HG03175 (cell line): ENCODE data around the gene ARGLU1.

ENCODE experiments used
- ATAC-seq: cut with Tn5 transposase; IDR thresholded peaks from one replicate; pipeline ENCODE4 v1.9.1; 2021; ENCODE audit warnings: mild to moderate bottlenecking, moderate library complexity; ENCODE audit not compliant: unreplicated experiment

Gene ARGLU1

DNA sequence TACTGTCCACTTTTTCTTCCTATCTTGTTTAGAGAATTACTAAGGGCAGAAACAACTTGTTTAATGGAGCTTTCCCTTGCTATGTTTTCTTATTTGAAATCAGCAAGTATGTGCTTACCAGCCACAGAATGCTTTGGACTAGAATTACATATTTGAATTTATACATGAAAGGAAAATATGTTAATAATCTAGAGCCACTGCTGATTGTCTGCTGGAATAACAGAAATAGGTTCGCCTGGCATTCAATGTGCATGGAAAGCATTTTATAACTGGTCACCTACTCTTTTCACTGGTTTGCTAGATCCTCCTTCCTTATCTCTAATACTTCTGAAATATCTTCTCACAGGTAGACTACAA is 40.5 kb downstream of the ARGLU1 start:
- no peak for ATAC-seq

DNA sequence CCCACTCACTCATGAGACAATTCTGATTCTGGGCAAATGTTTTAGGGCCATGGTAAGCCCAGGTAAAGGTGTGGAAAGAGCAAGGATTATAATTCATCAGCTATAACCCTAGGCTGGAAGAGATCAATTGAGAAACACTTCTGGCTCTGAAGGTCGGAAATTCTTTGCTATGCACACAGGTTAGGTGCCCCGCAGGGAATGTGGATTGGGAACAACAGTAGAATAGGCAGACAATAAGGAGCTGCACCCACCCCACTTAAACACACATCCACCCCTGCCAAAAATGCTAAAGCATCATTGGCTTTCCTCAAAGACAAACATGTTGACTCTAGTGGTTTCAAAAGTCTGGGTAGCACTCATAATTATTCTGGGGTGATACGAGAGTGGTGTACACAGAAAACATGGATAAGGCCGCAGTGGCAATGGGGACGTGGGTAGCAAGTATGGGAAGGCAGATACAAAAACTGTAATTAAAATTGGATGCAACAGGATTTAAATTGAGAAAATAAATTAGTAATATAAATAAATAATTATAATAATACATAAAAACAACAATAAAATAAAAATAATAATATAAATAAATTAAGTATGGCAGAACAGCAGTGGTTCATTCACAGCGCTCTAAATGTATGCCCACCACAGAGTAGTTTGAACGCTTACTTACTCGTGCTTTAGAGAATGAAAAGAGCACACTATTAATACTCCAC is 41.0 kb downstream of the ARGLU1 start:
- ATAC-seq: no peak

DNA sequence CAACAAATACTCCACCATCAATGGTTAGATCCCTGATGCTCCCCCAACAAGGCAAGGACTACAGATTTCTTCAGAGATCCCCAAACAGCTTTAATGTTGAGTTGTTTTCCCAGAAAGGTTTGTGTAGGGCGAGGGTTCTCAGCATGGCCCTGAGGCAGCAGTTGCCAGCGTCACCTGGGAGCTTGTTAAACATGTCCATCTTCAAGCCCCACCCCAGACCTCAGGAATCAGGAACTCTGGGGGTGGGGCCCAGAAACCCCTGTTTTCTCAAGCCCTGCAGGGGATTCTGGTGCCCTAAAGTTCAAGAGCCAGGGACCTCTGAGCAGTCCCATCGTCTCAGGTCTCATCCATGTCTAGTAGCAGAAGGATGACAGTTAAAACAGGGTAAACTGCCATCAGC is 42.1 kb downstream of the ARGLU1 start:
- ATAC-seq: no peak

DNA sequence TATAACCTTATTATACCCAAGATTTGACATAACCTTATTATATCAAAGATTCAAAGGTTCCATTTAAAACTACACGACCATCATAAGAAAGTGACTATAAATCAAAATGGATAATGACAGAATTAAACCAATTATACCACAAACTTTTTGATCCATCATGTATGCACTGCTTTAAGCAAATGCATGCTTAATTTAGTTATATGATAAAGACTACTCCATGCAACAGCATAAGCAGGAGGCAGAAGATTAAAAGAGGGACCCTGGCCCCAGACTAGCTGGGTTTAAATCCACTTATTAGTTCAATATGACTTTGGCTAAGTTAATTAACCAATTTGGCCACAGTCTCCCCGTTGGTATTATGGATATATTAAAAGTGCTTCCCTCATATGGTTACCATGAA is 43.8 kb downstream of the ARGLU1 start:
- ATAC-seq: no peak

DNA sequence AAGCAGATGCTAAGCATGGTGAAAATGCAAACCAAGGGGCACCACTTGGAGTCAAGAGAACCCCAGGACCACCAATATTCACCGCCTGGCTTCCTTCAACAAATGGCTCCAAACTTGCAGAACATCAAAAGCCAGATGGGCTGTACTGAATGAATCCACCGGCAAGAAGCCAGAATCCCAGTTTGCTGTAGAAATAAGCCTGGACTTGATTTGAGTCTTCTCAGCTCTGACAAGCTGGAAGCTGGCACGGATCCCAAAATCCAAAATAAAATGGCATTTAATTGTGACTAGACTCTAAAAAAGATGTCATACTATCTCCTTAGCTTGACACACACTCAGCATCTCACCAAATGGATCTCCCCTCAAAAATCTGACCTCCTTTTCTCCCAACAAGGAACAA is 44.4 kb downstream of the ARGLU1 start:
- no peak for ATAC-seq

DNA sequence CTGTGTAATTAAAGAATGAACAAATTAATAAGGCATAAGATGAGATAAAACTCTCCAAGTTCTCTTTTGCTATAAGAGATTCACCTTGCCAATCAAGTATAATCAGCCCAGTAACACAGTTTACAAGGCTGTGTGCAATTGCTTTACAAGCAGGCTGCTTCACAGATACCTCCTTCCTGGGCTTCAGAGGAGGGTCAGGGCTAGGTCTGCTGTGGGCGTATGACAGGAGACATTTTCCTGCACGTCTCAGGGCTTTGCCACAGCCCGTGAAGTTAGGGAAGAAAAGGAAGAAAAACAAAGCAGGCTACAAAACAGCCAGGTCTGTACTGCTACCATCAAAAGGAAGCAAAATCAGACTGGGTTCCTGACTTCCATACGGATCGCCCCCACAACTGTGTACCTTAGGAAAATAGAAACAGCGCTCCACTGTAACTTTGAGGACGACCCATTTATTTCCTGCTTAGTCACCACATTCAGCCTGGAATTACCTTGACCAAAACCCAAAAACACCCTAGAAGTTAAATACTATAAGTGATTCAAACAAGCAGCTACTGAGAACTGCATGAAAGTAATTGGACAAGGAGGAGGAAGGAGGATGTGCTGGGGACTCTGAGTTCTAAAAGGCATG is 44.9 kb downstream of the ARGLU1 start:
- no peak for ATAC-seq

DNA sequence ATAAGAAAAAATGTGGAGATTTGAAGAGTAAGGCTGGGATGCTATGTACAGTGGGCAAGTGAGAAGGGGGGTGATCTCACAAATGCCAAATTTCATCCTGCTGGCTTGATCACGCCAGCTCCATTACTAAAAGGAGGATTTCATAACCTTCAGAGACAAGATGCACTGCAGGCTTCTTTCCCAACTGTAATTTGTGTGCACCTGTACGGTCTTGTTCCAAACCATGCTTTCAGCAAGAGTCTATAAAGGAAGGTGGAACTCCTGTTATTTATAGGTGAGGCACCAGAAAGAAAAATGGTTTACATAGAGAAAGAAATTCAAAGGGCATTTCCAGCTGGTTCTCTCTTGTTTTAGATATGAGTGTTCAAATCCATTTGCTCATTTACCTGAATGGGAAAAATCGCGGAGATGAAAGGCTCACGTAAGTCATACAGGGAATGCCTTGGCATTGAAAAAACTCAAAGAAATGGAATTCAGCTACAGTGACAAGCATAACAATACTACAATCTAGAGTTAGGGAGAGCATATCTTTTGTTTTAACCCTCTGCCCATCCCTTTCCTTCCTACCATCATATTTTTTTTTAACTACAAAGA is 45.7 kb downstream of the ARGLU1 start:
- ATAC-seq: no peak

DNA sequence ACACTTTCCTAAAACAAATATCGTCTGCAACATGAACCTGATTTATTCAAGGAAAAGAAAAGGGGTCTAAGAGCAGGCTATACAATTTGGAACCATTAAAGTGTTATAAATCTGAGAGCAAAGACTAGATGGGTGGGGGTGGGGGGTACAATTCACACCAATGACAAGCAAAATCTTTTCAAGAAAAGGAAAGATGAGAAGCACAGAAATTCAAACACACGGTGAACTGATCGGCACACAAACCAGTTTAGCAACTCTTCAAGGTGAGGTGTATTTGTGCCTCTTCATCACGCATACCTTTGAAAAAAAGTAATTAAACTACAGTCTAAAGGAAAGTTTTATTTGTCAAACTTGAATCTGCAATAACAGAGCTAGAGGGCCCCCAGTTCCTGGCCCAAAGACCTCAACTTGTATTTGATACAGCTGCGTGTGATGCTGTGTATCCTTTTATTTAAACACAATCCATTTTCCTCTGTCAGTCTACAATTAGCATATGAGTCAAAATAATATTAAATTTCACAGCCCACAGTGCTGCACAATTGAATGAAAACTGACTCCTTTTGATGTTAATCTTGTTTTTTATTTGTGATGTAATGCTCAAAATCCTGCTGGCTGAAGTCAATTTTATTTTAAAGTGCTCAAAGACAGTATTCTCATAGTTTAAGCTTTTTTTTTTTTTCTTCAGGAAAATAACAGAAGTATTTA is 46.7 kb downstream of the ARGLU1 start:
- no peak for ATAC-seq

DNA sequence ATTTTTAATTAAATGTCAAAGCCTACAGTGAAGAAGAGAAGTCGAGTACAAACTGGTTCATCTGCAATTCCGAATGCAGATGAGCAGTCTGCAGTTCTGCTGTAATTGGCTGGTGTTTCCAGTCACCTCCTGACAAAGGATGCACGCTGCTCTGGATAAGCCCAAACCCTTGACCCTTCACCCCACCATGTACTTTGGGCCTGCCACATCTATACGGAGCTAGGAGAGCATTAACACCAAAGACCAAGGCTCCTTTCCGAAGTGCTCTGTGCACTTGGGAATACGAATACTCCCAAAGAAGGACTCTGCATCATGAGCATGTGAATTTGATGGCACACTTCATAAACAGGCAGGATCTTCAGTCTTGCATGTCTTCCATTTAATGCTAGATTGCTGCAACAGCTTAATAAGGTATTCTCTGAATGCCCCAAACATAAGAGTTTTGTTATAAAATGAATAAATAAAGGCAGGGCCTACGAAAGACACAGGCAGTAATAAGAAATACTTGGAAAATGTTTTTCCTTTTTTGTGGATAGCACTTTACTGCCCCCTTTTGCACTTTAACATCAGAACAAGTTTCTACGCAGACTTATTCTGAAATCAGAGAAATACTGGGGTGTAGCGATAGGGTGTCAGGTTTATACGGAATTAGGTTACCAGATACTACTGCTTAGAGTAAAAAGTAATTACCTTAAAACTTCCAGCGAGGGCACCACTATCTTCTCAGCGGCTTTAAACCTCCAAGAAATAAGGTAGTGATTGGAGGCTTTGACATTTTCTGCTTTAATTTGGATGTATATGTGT is 47.5 kb downstream of the ARGLU1 start:
- ATAC-seq: no peak

DNA sequence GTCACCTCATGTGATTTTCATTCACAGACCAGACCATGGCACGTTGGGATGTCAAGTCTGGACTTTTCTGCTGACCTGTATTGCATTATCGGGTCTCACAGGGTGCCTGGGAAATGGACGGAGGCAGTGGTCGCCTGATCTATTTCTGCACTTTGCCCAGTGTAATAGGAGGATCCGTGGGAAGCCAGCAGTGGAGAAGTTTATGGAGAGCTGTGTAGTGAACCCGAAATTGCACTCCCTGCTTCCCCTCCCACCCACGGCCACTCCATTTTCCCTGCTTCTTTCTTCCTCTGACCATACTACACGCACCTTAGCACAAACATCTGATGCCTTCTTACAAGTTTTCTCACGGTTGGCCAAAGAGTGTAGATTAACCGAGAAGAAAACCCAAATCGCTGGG is 49.4 kb downstream of the ARGLU1 start:
- no peak for ATAC-seq

DNA sequence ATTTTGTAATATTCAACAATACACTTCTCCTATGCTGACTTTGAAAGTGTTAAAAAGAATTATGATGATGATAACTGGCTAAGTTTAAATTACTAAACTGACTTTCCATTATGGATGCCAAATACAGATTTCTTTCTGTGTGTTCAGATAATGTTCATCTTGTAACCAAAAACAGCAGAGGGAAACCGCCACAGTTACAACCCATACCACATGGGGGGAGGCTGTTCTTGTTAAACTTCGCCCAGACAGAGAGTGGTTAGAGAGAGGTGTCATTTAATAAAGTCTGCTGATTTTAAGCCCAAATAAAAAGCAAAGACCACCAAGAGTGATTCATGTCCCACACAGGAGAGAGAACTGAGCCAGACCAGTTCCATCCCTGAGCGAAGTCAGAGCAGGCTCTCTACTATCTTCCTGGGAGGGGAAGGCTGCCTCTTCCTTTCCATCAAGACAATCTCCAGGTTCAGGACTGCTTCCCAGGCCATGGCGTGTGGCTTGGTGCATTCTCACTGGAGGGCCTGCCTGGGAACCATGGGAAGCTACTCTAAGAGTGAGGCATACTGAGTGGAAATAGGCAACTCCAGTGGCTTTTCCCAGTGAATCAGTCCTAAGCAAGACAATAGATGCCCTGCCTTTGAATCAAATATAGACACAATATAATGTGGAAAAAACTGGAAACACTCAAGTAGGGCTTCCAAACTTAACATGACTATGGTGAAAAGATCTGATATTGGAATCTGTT is 50.7 kb downstream of the ARGLU1 start:
- no peak for ATAC-seq

DNA sequence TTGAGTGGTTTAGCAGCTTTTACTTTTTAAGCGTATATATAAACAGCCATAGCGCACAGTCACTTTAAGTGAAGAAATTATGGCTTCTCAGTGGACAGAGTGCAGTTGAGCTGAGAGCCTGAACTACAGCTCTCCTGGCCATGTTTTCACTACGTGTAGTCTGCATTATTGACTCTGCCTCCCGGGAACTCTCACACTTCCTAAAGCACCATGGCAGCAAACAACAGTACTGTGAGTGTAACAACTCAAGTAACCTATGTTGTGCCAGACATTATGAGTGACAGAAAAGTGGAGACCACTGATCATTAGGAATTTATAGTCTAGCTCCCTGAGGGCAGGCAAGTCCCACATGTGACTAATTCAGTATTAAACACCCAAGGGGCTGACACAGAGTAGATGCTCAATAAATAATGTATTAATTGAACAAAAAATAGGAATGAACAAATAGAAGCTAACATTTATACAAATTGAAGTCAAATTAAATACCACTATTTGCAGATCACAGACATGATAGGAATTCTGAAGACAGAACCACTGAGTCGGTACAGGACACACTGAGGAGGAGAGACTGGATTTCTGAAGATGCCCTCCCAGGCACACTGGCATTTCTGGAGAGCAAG is 52.2 kb downstream of the ARGLU1 start:
- no peak for ATAC-seq

DNA sequence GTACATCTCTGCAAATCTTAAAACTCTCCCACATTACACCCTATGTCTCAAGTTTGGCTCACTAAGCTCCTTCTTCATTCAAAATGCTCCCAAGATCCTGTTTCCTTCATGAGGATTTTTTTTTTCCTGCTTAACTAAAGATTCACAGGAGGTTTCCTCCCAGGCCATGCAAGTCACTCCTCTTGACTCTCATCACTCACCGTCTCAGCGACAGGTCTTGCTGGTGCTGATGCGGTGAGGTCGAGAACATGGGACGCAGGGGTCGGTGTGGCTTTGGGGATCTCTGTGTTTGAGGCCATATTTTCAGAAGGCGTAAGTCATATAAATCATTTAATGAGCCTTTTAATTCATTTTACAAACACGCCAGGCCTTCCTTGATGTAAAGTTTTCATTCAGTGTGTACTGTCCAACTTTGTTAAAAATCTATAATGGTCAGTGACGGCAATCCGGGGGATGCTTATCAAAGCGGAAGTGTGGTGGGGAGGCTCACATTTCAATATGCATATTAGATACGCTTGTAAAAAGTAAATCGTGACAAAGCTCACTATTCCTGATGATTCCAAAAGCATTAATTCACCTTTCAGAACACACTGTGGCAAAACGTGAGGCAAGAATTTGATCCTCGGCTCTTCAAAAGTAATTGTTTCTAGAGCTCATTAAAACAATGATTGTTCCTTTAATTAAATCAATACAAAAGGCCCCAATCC is 52.9 kb downstream of the ARGLU1 start:
- no peak for ATAC-seq

DNA sequence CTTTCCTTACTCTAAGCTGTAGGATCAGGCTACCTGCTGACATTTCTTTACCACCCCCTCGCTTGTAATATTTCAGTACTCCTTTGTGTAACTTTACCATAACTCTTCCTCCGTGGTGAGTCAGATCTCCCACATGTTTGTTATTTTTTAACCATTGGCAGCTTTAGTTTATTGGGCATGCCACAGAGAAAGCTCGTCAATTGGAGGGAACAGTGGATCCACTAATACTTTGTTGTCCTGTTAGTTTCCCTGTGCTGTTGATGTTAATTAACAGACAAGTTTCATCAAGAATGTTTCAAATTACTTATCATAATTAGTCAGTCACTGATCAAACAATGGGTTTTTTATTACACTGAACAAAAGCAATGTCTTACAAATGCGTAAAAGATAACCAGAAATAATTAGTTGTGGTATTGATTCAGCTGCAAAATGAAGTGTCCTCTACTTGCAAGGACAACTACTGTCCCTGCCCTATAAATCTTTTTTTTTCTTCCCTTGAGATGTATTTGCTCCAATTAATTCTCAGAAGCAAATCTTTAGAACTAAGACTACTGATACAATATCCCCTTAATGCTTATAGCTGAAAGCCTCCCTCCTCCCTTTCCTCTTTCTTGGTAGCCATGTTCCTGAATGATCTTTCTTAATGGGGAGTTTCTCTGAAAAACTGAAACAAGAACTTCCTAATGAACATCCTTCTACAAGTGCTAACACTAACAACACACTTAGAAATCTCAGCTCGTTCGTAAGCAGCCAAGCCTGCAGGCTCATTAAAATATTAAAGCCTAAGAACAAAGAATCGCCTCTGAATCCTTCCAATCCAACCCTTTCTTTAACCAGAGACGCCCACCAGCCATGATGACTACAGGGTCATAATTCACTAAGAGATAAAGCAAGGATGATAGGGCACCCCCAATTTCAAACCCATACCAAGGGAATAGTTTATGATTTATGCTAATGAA is 54.6 kb downstream of the ARGLU1 start:
- ATAC-seq: no peak

DNA sequence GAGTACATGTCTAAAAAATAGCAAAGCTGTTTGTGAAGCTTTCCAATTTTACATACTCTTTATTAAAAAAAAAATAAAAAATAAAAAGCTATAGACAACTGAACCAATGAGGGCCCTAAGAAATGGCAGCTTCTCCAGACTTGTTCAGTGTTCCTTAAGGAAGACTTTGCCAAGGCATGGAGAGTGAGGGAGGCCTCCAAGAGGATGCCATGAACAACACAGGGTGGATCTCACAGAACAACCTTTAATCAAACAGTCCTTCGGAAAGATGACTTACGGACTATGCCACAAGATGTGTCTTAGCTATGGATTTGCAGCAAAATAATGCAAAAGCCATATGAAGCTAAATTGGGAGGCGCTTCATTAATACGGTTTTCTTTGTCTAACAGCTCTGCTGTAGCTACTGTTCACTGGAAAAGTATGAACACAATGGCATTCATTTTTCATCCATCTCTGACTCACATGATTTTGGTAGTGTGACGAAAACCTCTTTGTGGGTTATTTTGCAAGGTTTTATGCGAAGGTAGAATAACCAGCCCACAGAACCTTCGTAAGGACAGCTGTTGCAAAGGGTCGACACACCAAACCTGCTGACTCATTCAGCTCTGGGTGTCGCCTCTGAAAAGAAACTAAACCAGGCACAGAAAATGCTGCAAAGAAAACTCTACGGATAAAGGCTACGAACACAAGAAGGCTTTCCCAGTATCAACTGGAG is 60.2 kb downstream of the ARGLU1 start:
- peak; percentile 55 for ATAC-seq

DNA sequence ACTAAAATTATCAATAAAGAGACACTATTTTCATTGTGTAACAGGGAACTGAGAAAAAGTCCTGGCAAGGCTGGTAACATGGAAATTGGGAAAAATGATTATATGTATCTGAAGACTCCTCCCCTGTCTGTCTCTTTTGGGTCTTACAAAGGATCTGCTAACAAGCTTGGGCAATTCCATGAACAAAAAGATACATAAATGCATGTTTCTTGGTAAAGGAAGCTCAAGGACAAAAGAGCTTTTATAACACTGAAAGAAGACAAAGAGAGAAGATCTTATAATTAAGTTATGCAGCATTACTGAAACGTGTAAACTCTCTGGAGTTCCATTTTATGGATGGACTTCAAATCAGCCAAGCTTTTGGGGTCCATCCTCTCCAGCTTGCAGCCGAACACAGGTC is 61.7 kb downstream of the ARGLU1 start:
- no peak for ATAC-seq

DNA sequence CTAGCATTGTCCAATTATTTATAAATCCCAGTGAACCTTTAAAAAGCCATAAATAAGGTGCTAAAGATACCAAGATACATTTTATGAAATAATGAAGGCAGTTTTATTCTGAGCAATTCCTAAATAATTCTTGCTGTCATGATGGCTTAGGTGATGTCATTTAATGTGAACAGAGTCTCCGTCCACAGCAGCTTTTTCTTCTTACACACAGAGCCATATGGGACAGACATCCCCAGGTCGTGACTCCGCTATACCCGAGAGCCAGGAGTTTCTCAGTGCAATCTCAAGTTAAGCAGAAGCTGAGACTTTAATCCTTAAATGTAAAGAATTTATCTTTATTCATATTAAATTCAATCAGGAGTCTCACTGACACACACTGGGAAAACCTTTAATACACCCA is 62.2 kb downstream of the ARGLU1 start:
- ATAC-seq: no peak

DNA sequence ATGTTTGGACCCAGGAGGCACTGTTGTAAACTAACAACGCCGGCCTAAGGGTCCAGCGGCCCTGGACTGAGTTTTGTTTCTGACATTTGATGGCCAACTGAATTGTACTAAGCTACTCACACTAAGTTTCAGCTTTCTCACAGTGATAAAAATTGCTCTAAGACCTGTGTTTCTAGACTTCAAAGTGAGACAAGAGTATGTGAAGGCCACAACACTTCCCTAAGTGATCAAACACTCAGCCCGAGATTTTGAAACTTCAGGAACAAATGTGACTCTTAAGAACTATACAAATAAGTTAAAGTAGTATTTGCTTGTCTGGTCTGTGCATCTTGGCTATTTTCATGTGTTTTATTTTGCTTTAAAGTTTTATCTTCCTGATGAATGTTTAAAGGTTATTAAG is 62.6 kb downstream of the ARGLU1 start:
- ATAC-seq: no peak
